NCI-H187 treated with DMSO at 0.1 percent for 48 hours (cell line): ENCODE measurements around the gene KLF15.

Experiments
- DNase-seq: peaks from one replicate; lab custom pipeline; 2025; lab: John Stamatoyannopoulos, UW

KLF15 gene

DNA sequence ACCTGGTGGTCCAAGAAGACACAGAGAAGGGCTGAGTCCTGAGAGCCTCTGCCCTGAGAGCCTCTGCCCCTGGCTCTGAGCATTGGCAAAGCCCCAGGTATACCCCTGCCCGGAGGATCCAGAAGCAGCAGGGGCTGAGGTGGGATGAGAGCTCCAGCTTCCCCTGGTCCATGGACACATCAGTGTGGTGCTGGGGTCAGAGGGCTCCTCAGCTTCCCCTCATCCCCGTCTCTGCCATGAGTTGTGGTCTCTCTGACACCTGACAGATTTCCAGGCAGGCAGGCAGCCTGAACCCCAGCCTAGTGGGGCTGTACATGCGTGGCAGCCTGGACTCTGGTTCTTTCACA is 3.5 kb upstream of the KLF15 start:
- no peak for DNase-seq

- DNase-seq, result no peak
These were observed 3.0 kb upstream of the KLF15 start for GRCh38 chr3:126360046-126360713.

DNA sequence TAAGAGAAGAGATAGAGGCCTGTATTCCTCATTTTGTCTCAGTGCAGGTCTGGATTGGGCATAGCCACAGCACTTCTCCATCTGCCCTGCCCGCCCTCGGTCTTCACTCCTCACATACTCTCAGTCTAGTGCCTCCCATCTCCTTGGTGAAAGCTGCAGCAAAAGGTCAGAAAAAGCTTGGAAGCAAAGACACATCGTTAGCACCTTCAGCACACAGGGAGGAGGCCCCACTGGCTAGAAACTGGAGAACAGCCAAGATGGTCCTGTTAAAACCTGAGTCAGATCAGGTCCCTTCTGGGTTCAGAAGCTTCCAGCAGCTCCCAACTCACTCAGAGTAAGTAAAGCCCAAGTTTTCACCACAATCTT is 1.6 kb upstream of the KLF15 start:
- no peak for DNase-seq

DNA sequence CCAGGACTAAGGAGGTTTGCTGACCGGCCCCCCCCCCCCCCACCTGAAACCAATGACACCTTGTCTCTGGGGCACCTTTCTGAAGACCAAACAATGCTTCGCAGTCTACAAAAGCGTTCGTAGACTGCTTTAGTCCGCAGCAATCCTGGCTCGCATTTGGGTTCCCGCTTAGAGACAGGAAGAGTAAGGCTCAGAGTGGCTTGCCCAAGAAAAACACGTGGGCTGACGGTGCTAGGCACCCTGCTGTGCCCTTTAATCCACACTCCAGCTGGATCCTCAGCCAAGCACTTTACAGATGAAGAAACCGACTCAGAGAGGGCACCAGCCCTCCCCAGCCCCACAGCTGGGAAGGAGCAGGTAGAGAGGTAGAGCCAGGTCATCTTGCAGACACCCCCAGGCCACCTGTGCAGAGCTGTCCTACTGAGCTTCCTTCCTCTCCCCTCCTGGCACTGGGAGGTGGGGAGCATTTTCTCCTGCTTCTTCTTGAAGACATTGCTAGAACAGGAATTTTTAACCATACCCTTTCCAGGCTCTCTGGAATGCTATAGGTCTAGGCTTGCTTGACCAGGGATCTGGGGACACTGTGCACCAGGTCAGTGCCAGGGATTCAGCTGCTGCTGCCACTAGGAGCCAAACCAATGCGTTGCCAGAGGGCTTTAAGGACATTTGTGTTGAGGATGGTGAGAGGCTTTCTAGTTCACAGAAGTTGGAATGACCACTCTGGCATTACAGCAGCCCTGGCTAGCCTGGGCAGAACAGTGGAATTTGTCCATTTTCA is 1.0 kb upstream of the KLF15 start:
- DNase-seq, result no peak

GRCh38 chr3:126356373-126357264 is 589 bp downstream of the KLF15 start:
- no peak for DNase-seq

DNA sequence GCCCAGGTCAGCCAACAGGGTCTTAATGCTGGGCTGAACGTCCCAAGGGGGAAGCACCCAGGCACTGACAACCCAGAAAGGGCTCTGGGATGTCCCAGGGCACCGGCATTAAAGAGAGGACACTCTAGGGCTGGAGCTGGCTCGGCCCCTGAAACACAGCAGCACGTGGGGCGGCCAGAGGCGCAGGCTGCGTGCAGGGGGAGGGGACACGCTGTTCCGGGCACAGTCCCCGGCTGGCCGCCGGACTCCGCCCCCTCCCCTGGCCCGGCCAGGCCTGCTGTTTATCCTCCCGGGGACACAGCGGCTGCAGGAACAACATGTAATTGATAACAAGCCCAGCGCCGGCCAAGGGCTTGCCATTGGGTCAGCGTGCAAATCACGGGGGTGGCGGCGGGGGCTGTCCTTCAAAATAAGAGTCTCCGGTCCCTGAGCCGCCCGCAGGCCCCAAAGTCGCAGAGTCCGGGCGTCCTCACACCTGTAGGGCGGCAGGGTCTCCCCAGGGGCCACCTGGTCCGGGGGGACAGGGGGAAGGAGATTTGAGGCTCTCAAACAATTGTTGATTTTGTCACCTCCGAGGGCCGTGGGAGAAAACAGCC is 1.3 kb downstream of the KLF15 start:
- no peak for DNase-seq

- no peak for DNase-seq
These were observed 2.0 kb downstream of the KLF15 start for GRCh38 chr3:126355251-126355650.

DNA sequence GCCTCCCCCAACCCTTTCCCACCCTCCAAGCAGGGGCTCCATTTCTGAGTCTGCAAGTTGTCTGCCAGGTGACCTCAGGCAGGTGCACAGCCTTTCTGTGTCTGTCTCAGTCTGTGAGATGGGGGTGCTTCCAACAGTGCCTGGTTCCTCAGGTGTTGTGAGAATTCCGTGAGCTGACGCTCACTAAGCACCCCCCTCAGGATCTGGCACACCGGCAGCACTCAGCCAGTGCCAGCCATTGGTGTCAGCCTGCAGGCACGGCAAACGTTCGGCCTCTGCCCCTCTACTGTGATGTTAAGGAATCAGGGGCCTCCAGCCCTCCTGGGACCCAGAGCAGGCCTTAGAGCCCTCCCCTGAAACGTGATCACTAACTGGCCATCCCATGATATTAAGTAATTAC is 2.4 kb downstream of the KLF15 start:
- no peak for DNase-seq

DNA sequence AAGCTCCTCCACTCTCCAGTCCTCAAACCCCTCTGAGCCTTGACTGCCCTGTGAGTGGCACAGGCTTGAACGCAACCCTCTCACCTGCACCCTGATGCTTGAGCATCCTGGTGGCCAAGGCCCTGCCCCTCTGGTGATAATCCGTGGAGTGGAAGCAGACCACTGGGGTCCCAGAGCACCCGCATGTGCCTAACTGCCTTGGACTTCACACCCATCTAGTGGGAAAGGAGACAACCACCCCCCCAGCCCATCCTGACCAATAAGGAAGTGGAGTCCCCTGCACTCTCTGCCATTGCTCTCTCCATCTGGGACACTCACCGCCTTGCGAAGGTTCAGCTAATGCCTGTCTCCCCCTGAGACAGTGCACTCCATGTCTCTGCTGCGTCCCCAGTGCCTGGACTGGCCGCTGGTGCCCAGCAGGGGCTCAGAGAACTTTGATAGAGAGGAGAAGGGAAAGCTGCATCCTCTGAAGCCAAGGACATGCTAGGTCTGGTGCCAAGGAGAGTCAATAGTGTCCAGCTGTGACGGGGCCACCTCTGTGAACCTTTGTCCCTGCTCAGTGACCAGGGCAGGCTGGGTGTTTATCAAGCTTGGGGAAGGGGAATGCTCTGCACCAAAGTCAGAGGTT is 3.4 kb downstream of the KLF15 start:
- no peak for DNase-seq

- DNase-seq, result no peak
These were observed 4.4 kb downstream of the KLF15 start for GRCh38 chr3:126352476-126353454.

GRCh38 chr3:126351771-126352475 is 5.3 kb downstream of the KLF15 start:
- DNase-seq, result no peak

DNA sequence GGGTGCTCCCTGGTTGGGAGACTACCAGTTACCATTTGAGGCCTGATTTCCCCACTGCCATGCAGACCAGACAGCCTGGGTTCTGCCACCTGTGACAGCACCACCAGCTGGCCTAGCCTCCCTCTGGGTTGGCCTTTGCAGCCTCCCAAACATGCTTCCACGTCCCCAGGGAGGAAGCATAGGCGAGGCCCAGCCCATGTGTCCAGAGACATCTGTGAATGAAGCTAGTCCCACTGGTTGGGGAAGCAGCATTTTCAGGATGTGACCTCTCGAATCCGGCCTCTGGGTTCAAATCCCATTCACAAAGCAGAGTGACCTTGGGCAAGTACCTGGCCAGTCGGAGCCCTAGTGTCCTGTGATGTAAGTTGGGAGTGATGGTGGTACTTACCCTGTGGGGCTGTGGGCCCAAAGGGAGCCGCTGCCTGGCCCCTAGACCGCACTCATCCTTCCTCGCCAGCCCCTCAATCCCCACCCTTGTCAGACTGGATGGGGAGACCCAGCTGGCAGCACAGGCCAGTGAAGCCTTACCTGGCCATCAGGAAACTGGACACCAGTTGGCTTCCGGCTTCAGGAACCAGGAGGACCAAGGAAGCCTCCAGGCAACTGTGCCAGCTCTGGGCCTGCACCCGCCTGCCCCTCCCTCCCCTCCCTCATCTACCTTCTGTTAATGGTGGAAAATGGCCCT is 6.0 kb downstream of the KLF15 start:
- DNase-seq, result no peak

- no peak for DNase-seq
These were observed 6.6 kb downstream of the KLF15 start for GRCh38 chr3:126350502-126351085.

DNA sequence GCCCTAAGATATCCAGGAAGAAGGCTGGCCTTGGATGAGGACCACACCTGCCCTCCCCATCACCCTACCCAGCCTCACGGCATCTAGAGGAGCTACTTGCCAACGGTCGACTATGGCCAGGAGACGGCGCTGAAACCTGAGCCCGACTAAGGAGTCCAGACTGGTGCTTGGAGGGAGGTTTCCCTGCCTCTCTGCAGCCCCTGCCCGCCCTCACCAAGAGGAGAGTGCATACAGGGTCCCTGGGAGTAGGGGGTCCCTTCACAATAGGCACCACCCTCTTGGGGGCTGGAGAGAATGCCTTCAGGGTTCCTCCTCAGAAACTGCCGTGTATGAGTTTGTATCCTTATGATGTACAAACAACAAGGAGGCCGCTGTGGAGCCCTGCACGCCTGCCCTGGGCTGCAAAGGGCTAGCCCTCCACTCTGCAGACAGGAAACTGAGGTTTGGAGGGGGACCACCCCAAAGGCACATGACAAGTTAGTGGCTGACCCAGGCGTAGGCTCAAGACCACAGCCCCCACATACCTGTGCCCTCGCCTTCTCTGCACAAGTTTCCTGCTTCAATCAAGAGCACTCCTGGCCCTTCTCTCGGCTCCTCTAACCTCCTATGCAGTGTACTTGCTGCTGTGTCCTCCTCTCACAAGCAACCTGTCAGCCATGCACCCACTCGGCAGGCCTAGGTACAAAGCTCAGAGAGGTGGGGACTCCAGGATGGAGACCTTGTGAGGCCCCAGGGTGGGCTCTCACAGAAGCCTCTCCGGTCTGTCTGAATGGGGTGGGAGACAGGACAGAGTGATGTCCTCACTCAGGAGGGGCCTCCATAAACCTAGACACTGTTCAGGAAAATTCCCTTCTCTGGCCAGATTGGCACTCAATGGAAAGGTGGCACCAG is 7.4 kb downstream of the KLF15 start:
- DNase-seq, result no peak

DNA sequence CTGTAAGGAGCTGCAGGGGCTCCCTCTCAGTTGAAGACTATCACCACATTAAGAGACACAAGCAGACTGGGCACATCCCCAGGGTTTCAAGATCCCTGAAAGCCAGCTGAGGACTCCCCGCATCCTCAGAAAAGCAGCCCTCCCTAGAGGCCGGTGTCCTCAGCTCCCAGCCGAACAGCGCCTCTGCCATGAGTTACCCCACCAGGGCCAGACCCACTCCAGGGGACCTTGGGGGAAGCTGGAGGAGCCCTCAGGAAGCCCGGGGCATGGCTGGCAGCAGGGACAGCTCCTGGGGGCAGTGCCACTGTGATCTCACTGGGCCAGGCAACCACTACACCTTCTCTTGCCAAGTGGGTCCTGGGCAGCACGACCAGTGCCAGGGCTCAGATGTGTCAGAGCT is 8.1 kb downstream of the KLF15 start:
- DNase-seq, result no peak

DNA sequence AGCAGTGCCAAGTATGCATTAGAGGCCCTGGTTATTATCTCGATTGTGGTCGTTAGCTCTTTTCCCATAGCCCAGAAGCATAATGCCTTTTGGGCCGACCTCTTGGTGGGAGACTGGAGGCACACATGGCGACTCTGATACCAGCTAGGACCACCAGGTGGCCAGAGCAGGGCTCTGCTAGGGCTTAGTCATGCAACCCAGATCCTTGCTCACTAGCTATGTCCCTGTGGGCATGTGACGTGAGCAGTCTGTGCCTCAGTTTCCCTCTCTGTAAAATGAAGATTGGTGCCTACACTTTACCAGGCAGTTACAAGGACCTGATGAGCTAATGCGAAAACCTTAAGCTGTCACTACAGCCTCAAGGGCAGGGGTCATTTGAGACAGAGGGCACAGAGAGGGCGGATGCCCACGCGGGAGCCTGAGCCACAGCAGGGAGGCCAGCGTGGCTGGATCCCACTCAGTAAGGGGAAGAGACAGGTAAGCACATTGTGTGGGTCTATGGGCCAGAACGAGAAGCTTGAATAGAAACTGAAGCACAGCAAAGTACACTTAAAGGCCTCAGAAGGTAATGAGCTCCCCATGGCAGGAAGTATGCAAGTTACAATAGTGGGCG is 8.8 kb downstream of the KLF15 start:
- no peak for DNase-seq

DNA sequence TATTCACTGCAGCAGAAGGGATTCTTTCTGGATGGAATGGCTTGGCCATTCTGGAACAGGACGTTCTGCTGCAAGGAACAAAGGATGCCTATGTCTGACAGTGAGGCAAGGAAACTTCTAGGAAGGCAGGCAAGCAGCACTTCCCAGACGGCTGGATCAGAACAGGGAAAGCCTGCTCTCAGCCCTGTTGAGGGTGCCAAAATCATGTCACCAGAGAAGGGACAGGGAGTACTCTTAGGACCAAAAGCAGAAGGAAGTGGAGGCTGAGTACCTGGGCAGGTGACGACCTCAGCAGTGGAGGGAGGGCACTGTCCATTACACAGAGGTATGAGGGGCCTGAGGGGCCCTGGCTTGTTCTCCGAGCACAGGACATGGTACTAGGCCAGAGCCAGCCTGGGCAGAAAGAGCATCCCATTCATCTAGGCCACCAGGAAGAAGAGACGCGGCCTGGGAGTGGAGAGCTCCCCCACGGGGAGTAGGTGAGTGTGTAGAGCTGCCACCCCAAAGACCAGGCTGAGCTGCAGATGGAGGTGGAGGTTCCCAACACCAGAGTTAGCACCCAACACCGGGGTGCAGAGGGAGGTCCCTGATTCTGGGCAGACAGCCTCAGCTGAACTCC is 9.6 kb downstream of the KLF15 start:
- DNase-seq, result no peak
